Tibial nerve (tissue), 3 donors: Measurements from ENCODE around the gene SCGN.

ENCODE experiments used
- POLR2A ChIP-seq, 2 donors: fragments of 450-650 bp; IDR thresholded peaks; one replicate each; pipeline ENCODE4 v1.6.1; 2017; ENCODE audit warnings: antibody characterized with exemption in 2 of 2, mild to moderate bottlenecking in 2 of 2, moderate library complexity in 2 of 2
- TF ChIP-seq, protein P1 (sequence below), 5 experiments: fragments of 200-600 bp in 3 of 5; fragments of 450-650 bp in 2 of 5; sonication (generic) in 3 of 5; IDR thresholded peaks; one replicate each; pipeline ENCODE4 v1.5.1; 2016 to 2019; ENCODE audit warnings: antibody characterized with exemption in 5 of 5, mild to moderate bottlenecking in 3 of 5, moderate library complexity in 2 of 5

DNA sequence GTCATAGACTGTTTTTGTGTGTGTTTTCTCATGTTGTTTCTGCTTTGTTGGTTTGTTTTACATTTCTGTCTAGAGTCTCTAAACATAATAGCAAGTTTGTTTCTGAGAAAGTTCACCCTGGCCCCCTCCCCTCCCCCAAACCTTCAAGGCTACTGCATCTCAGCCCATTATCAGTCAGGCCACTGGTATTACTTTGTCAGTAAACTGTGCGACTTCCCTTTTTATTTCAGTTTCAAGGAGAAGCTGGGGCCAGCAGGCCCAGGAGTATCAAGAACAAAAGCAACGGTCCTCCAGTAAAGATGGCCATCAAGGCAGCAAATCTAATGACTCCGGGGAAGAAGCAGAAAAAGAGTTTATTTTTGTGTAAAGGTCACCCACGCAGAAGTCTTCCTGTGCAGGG is 32.8 kb upstream of the SCGN start:
- TF ChIP-seq, protein P1, sequence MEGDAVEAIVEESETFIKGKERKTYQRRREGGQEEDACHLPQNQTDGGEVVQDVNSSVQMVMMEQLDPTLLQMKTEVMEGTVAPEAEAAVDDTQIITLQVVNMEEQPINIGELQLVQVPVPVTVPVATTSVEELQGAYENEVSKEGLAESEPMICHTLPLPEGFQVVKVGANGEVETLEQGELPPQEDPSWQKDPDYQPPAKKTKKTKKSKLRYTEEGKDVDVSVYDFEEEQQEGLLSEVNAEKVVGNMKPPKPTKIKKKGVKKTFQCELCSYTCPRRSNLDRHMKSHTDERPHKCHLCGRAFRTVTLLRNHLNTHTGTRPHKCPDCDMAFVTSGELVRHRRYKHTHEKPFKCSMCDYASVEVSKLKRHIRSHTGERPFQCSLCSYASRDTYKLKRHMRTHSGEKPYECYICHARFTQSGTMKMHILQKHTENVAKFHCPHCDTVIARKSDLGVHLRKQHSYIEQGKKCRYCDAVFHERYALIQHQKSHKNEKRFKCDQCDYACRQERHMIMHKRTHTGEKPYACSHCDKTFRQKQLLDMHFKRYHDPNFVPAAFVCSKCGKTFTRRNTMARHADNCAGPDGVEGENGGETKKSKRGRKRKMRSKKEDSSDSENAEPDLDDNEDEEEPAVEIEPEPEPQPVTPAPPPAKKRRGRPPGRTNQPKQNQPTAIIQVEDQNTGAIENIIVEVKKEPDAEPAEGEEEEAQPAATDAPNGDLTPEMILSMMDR (IDR thresholded peaks at IDR 0.05) = no peak
- TF ChIP-seq POLR2A (IDR thresholded peaks at IDR 0.05) = no peak
